Body of pancreas (tissue), 4 donors: Measurements from ENCODE around the gene MGAT3. TPM values are rescaled to one million over a fixed set of nuclear protein-coding genes. Genes with fewer than 3 reads are reported as not detected.

Experiments used
- ATAC-seq: fragments of 150-250 bp; one replicate; pipeline ENCODE4 v1.9.1; 2016
- DNase-seq, 4 donors: peaks; one replicate each; pipeline ENCODE4 v3.0.0-alpha.2; 2019
- H3K27ac ChIP-seq, 4 donors: fragments of 200-600 bp; sonication (generic); 1 replicate in 3 of 4; 2 replicates in 1 of 4; pipeline versions ENCODE4 v1.5.1 to v1.6.1; 2016 to 2019; ENCODE audit warnings: mild to moderate bottlenecking in 1 of 4, mixed read lengths in 1 of 4, moderate library complexity in 1 of 4
- H3K27me3 ChIP-seq, 2 donors: fragments of 200-600 bp; sonication (generic); one replicate each; pipeline ENCODE4 v1.6.0; 2016; ENCODE audit warnings: mild to moderate bottlenecking in 1 of 2
- H3K36me3 ChIP-seq, 2 donors: fragments of 200-600 bp; sonication (generic); replicated peaks in 1 of 2; 2 replicates each; pipeline ENCODE4 v1.5.1; 2016; ENCODE audit warnings: low read depth in 2 of 2; ENCODE audit not compliant: insufficient read depth in 1 of 2
- H3K4me1 ChIP-seq: fragments of 200-600 bp; sonication (generic); one replicate; pipeline ENCODE4 v1.6.0; 2016
- H3K4me3 ChIP-seq, 2 donors: fragments of 200-600 bp; sonication (generic); 1 replicate in 1 of 2; 2 replicates in 1 of 2; pipeline ENCODE4 v1.5.1; 2016 to 2019
- H3K9me3 ChIP-seq, 3 donors: fragments of 200-600 bp; sonication (generic); 1 replicate in 2 of 3; 2 replicates in 1 of 3; pipeline ENCODE4 v1.5.1; 2016
- POLR2A ChIP-seq, 3 donors: fragments of 450-650 bp; IDR thresholded peaks; one replicate each; pipeline ENCODE4 v1.6.1; 2016; ENCODE audit warnings: antibody characterized with exemption in 3 of 3, mild to moderate bottlenecking in 2 of 3
- WGBS, 2 donors: methylation state at CpG; one replicate each; pipeline ENCODE4 v1.1.5; 2017; 5-methylcytosine and 5-hydroxymethylcytosine counted together
- intact Hi-C: fragments of 100-400 bp; cut with DNase I; formaldehyde crosslinking; loops from one replicate; pipeline ENCODE4 v1.15.1; 2023
- total RNA-seq, 2 donors: library from RNA; depleted of rRNA; stranded (reverse); fragments of >200 nt; gene quantifications; one replicate each; pipeline ENCODE4 v1.1.0, GENCODE V29; 2016
- TF ChIP-seq, protein P1 (sequence below), 7 experiments: fragments of 450-650 bp in 4 of 7; fragments of 200-600 bp in 3 of 7; sonication (generic) in 3 of 7; IDR thresholded peaks; one replicate each; pipeline ENCODE4 v1.5.1; 2016 to 2019; ENCODE audit warnings: antibody characterized with exemption in 7 of 7

Gene MGAT3
- total RNA-seq, 2 donors from 2014 or later: 0.99 to 2.9 TPM

DNA sequence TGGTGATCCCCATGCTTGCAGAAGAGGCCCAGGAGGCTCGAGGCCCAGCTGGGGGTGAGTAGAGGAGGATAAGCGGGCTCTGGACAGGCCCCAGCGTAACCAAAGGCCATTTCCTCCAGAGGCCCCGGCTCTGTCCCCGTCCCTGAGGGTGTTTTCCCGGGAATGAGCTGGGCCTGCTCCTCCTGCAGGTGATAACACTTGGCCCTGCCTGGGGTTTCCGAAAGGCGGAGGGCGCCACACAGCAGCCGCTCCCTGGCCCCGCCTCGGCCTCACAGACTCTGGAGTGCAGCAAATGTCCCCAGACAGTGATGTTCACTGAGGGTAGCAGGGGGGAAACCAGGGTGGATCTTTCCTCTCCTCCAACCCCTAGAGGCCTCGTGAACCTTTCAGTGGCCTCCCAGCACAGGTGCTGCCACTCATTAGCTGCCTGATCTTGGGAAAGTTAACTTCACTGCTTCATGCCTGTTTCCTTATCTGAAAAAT is 10.5 kb upstream of the MGAT3 start:
- WGBS, 2 donors: 69% methylated on average over 2 to 13 of the region's 13 CpGs
- DNase-seq: no peak
- no peak for ATAC-seq

DNA sequence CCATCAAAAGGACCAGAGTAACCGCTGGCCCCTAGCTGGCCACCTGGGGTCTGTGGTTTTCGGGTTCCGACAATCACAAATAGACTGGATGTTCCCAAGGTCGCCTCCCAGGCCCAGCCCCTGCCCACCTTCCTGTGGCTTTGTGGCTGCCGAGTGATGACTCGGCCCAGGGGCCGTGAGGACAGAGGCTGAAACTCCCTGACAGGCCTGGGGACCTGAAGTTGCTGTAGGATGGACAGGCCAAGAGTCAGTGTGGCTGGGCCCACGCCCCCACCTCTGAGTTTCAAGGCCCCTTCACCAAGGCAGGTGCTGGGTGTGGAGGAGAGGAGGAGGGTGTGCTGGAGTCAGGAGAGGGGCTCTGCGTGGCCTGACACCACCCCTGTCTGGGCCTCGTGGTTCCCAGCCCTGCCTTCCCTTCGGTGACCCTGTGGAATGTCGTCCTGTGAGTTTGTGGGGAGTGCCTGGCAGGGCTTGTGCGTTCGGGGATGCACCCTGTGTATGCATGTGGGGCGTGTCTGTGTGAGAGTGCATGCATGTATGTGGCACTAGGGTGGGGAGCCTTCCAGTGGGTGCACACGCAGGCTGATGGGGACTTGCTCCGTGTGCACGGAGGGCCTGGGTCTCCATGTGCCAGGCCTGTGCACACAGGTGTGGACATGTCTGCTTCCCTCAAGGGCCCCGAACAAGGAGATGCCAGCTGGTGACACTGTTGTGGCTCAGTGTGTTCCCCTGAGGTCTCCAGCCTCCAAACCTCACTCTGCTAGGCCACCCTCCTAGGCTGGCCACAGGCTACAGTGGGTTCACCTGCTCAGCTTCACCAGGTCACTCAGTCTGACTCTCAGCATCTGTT is 8.4 kb upstream of the MGAT3 start:
- no peak overlapping the region for H3K4me3 ChIP-seq
- intact Hi-C loops: no loop called here
- H3K27ac ChIP-seq: no peak overlapping the region
- no peaks in the 10 kb centered on the region for H3K27me3 ChIP-seq
- H3K4me1 ChIP-seq: no peaks in the 10 kb centered on the region
- H3K36me3 ChIP-seq: no peaks in the 10 kb centered on the region
- ATAC-seq (no peak), DNase-seq (no peak)
- H3K9me3 ChIP-seq: no peaks in the 10 kb centered on the region
- TF ChIP-seq, protein P1, sequence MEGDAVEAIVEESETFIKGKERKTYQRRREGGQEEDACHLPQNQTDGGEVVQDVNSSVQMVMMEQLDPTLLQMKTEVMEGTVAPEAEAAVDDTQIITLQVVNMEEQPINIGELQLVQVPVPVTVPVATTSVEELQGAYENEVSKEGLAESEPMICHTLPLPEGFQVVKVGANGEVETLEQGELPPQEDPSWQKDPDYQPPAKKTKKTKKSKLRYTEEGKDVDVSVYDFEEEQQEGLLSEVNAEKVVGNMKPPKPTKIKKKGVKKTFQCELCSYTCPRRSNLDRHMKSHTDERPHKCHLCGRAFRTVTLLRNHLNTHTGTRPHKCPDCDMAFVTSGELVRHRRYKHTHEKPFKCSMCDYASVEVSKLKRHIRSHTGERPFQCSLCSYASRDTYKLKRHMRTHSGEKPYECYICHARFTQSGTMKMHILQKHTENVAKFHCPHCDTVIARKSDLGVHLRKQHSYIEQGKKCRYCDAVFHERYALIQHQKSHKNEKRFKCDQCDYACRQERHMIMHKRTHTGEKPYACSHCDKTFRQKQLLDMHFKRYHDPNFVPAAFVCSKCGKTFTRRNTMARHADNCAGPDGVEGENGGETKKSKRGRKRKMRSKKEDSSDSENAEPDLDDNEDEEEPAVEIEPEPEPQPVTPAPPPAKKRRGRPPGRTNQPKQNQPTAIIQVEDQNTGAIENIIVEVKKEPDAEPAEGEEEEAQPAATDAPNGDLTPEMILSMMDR (IDR thresholded peaks at IDR 0.05): no peak
- TF ChIP-seq POLR2A (IDR thresholded peaks at IDR 0.05): no peak
- 65 to 80% methylated on average over 2 to 13 of the region's 19 CpGs for WGBS, 2 donors

More for the DNA sequence above, 10.5 kb upstream of the MGAT3 start:
- no peaks in the 10 kb centered on the region for H3K9me3 ChIP-seq
- TF ChIP-seq POLR2A (IDR thresholded peaks at IDR 0.05): no peak
- TF ChIP-seq, protein P1 (IDR thresholded peaks at IDR 0.05): no peak
- intact Hi-C loops: no loop called here
- no peaks in the 10 kb centered on the region for H3K36me3 ChIP-seq
- no peak overlapping the region for H3K4me3 ChIP-seq
- no peaks in the 10 kb centered on the region for H3K27me3 ChIP-seq
- H3K4me1 ChIP-seq: no peaks in the 10 kb centered on the region
- H3K27ac ChIP-seq: no peak overlapping the region

DNA sequence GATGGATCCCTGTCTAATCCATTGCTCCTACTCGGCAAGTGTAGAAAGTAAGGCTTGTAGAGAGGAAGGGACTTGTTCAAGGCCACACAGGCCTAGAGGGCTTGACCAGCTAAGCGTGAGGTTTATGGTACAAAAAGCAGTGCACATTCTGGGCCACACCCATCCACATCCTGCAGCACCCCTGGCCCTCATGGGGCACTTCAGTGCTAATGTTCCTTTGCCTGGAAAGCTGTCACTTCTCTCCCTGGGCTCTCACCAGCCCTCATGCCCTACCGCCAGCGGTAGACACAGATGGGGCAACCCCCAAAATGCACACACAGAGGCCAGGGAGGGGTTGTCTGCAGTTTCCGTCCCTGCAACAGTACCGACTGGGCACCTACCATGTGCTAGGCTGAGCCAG is 7.1 kb upstream of the MGAT3 start:
- H3K4me1 ChIP-seq: no peaks in the 10 kb centered on the region
- ATAC-seq (no peak), DNase-seq (no peak)
- TF ChIP-seq, protein P1 (IDR thresholded peaks at IDR 0.05): no peak
- no peak for TF ChIP-seq POLR2A (IDR thresholded peaks at IDR 0.05)
- intact Hi-C loops: no loop called here
- no peak overlapping the region for H3K27ac ChIP-seq
- no peaks in the 10 kb centered on the region for H3K9me3 ChIP-seq
- H3K36me3 ChIP-seq: no peaks in the 10 kb centered on the region
- H3K4me3 ChIP-seq: no peak overlapping the region
- no peaks in the 10 kb centered on the region for H3K27me3 ChIP-seq
- WGBS, 2 donors: 84 to 86% methylated on average over 6 of the region's 6 CpGs

DNA sequence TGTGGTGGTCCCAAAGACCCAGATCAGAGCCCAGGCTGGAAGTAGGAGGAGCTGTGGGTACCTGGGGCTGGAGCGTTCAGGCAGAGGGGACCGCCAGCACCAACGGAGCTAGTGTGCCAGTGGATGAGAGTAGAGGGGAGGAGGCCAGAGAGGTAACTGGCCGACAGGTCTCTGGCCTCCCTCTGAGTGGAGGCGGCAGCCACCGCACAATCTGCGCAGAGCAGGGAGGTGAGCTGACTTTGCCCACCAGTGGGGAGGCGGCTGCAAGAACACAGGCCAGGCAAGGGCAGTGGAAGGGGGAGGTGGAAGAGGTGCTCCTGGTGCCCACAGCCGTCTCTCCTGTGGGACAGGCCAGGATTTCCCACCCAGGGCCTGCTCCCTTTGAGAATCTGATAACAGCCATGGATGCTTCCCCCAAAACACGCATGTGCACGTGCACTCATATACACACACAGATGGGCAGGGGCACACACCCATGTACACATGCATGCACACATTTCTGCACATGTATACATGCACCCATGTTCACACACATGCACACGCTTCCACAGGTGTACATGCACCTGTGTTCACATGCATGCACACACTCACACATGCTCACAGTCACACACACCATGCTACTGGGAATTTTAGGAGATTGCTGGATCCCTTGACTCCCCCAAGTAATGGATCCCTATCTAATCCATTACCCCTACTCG is 6.4 kb upstream of the MGAT3 start:
- intact Hi-C loops: no loop called here
- Histone ChIP-seq H3K4me1 (no peaks in the 10 kb centered on the region), H3K27me3 (no peaks in the 10 kb centered on the region), H3K36me3 (no peaks in the 10 kb centered on the region), H3K4me3 (no peak overlapping the region), H3K9me3 (no peaks in the 10 kb centered on the region), H3K27ac (no peak overlapping the region)
- TF ChIP-seq POLR2A (IDR thresholded peaks at IDR 0.05): no peak
- TF ChIP-seq, protein P1 (IDR thresholded peaks at IDR 0.05): no peak
- WGBS, 2 donors: 85 to 89% methylated on average over 9 to 12 of the region's 13 CpGs
- DNase-seq: no peak
- ATAC-seq: no peak
